GM19397 (cell line): ENCODE data around the gene IPMK.
"Not testable (repeated sequence)": the region's sequence is repeated elsewhere in the genome, so short reads cannot be mapped to it uniquely, and the experiment has no call there.

ENCODE experiments used
- ATAC-seq: cut with Tn5 transposase; IDR thresholded peaks from one replicate; pipeline ENCODE4 v1.9.1; 2021; ENCODE audit warnings: mild to moderate bottlenecking, moderate library complexity; ENCODE audit not compliant: unreplicated experiment

Gene IPMK

GRCh38 chr10:58158806-58159205 lies 108.9 kb downstream of the IPMK start:
- ATAC-seq: no peak

GRCh38 chr10:58157076-58157766 lies 110.5 kb downstream of the IPMK start:
- no peak for ATAC-seq

GRCh38 chr10:58155941-58156340 lies 111.8 kb downstream of the IPMK start:
- ATAC-seq: not testable (repeated sequence)

- ATAC-seq: no peak
These were observed 113.9 kb downstream of the IPMK start for GRCh38 chr10:58153751-58154150.

- ATAC-seq: no peak
These were observed 114.9 kb downstream of the IPMK start for GRCh38 chr10:58152673-58153263.

- ATAC-seq: no peak
These were observed 117.4 kb downstream of the IPMK start for GRCh38 chr10:58150290-58150689.

- no peak for ATAC-seq
These were observed 123.8 kb downstream of the IPMK start for GRCh38 chr10:58143944-58144343.
